HL-60 (cell line): ENCODE data around the gene SOX10.

Source experiments
- DNase-seq, 2 experiments: peaks; one replicate each; pipeline ENCODE4 v3.0.0-alpha.2; 2010 to 2020; ENCODE audit warnings: low read depth in 1 of 2, low spot score in 1 of 2
- H3K27ac ChIP-seq: fragments of 250-450 bp; sonication (Bioruptor Pico); replicated peaks from 2 replicates; pipeline ENCODE4 v1.5.1; 2020; ENCODE audit warnings: mild to moderate bottlenecking, moderate library complexity
- H3K27me3 ChIP-seq: fragments of 250-450 bp; sonication (Bioruptor Pico); 2 replicates; pipeline ENCODE4 v1.5.1; 2021; ENCODE audit warnings: mild to moderate bottlenecking, moderate library complexity; ENCODE audit not compliant: insufficient read depth, poor library complexity, severe bottlenecking
- H3K4me3 ChIP-seq: replicated peaks from 2 replicates; pipeline ENCODE4 v1.5.1; 2011; ENCODE audit warnings: mild to moderate bottlenecking, control low read depth, low read length; ENCODE audit not compliant: insufficient read depth
- GABPA ChIP-seq: IDR thresholded peaks from 2 replicates; pipeline ENCODE4 v1.6.1; 2012; ENCODE audit warnings: low read depth
- POLR2AphosphoS5 ChIP-seq: IDR thresholded peaks from 2 replicates; pipeline ENCODE4 v1.6.1; 2012; ENCODE audit warnings: low read depth
- SPI1 ChIP-seq: IDR thresholded peaks from 2 replicates; pipeline ENCODE4 v1.6.1; 2012; ENCODE audit warnings: low read depth, mild to moderate bottlenecking, borderline replicate concordance
- long read RNA-seq: library from polyadenylated mRNA; unstranded; transcript quantifications from one replicate; pipeline ENCODE4 v2.0.0, GENCODE V29; 2020
- TF ChIP-seq, protein P1 (sequence below): IDR thresholded peaks from 2 replicates; pipeline ENCODE4 v1.6.1; 2012; ENCODE audit warnings: low read depth; ENCODE audit not compliant: insufficient replicate concordance
- TF ChIP-seq, protein P2 (sequence below): IDR thresholded peaks from one replicate; pipeline ENCODE4 v1.5.1; 2011; ENCODE audit warnings: low read length, control low read depth, inconsistent platforms; ENCODE audit not compliant: insufficient read depth

Gene SOX10
- long read RNA-seq: 0 reads

- no peak for TF ChIP-seq GABPA
- TF ChIP-seq SPI1: no peak
- TF ChIP-seq, protein P1, sequence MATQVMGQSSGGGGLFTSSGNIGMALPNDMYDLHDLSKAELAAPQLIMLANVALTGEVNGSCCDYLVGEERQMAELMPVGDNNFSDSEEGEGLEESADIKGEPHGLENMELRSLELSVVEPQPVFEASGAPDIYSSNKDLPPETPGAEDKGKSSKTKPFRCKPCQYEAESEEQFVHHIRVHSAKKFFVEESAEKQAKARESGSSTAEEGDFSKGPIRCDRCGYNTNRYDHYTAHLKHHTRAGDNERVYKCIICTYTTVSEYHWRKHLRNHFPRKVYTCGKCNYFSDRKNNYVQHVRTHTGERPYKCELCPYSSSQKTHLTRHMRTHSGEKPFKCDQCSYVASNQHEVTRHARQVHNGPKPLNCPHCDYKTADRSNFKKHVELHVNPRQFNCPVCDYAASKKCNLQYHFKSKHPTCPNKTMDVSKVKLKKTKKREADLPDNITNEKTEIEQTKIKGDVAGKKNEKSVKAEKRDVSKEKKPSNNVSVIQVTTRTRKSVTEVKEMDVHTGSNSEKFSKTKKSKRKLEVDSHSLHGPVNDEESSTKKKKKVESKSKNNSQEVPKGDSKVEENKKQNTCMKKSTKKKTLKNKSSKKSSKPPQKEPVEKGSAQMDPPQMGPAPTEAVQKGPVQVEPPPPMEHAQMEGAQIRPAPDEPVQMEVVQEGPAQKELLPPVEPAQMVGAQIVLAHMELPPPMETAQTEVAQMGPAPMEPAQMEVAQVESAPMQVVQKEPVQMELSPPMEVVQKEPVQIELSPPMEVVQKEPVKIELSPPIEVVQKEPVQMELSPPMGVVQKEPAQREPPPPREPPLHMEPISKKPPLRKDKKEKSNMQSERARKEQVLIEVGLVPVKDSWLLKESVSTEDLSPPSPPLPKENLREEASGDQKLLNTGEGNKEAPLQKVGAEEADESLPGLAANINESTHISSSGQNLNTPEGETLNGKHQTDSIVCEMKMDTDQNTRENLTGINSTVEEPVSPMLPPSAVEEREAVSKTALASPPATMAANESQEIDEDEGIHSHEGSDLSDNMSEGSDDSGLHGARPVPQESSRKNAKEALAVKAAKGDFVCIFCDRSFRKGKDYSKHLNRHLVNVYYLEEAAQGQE: no peak
- TF ChIP-seq POLR2AphosphoS5: no peak
- TF ChIP-seq, protein P2, sequence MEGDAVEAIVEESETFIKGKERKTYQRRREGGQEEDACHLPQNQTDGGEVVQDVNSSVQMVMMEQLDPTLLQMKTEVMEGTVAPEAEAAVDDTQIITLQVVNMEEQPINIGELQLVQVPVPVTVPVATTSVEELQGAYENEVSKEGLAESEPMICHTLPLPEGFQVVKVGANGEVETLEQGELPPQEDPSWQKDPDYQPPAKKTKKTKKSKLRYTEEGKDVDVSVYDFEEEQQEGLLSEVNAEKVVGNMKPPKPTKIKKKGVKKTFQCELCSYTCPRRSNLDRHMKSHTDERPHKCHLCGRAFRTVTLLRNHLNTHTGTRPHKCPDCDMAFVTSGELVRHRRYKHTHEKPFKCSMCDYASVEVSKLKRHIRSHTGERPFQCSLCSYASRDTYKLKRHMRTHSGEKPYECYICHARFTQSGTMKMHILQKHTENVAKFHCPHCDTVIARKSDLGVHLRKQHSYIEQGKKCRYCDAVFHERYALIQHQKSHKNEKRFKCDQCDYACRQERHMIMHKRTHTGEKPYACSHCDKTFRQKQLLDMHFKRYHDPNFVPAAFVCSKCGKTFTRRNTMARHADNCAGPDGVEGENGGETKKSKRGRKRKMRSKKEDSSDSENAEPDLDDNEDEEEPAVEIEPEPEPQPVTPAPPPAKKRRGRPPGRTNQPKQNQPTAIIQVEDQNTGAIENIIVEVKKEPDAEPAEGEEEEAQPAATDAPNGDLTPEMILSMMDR: no peak
- no peak for DNase-seq
- no peak within 1 kb of the TSS for H3K27ac ChIP-seq
- H3K27me3 ChIP-seq: no peaks in the 10 kb centered on the region
- no peak within 1 kb of the TSS for H3K4me3 ChIP-seq
Observed at GRCh38 chr22:37983860-37984791, at the start of gene SOX10. Gene SOX10, minus strand, starts transcription at chr22:37984555. Its CDS starts 771 bp downstream, at chr22:37983784.

GRCh38 chr22:38033522-38034277 is 49.3 kb upstream of the SOX10 start:
- no peaks in the 10 kb centered on the region for H3K27me3 ChIP-seq
- no peak for DNase-seq
- TF ChIP-seq, protein P2: no peak
- TF ChIP-seq SPI1 (no peak), POLR2AphosphoS5 (no peak), GABPA (no peak)
- TF ChIP-seq, protein P1: no peak
- H3K4me3 ChIP-seq: no peak overlapping the region
- peak overlapping the region; percentile 64 for H3K27ac ChIP-seq

- DNase-seq: peak; percentile 45 to 56
- TF ChIP-seq POLR2AphosphoS5 (no peak), GABPA (no peak), SPI1 (peak; percentile 65)
- TF ChIP-seq, protein P1: no peak
- TF ChIP-seq, protein P2: no peak
- H3K4me3 ChIP-seq: no peak overlapping the region
- H3K27me3 ChIP-seq: no peaks in the 10 kb centered on the region
- H3K27ac ChIP-seq: peak overlapping the region; percentile 23; the same call in 1 of the 2 replicates
Observed at GRCh38 chr22:38032681-38033521, 48.5 kb upstream of the SOX10 start.
